VCaP (cell line): ENCODE results near the gene XRRA1.
"Not testable (repeated sequence)": the region's sequence is repeated elsewhere in the genome, so short reads cannot be mapped to it uniquely, and the experiment has no call there.

Experiments used
- H3K27ac ChIP-seq: fragments of 450-650 bp; 2 replicates; pipeline ENCODE4 v1.5.1; 2017
- TF ChIP-seq, protein P1 (sequence below): fragments of 450-650 bp; conservative IDR thresholded peaks from 2 replicates; pipeline ENCODE4 v1.5.1; 2017; ENCODE audit warnings: mild to moderate bottlenecking, moderate library complexity

The XRRA1 gene

DNA sequence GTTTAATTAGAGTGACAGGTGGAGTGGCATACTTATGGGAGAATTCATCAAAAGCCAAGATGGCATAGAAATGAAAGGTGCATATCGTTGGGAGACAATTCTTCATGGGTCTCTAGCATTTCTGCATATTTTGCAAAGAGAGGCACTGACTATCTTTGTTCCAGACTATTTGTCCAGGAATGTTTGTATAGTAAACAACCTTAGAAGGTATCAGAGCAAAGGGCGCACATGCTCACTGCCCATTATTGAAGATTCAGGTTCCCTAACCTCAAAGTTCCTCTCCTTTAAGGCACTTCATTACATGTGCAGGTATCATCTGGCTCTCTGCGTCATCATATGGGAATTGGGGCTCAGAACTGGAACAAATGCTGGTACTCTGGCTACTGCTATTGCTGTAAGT lies 35.2 kb upstream of the XRRA1 start:
- TF ChIP-seq, protein P1, sequence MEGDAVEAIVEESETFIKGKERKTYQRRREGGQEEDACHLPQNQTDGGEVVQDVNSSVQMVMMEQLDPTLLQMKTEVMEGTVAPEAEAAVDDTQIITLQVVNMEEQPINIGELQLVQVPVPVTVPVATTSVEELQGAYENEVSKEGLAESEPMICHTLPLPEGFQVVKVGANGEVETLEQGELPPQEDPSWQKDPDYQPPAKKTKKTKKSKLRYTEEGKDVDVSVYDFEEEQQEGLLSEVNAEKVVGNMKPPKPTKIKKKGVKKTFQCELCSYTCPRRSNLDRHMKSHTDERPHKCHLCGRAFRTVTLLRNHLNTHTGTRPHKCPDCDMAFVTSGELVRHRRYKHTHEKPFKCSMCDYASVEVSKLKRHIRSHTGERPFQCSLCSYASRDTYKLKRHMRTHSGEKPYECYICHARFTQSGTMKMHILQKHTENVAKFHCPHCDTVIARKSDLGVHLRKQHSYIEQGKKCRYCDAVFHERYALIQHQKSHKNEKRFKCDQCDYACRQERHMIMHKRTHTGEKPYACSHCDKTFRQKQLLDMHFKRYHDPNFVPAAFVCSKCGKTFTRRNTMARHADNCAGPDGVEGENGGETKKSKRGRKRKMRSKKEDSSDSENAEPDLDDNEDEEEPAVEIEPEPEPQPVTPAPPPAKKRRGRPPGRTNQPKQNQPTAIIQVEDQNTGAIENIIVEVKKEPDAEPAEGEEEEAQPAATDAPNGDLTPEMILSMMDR: no peak
- H3K27ac ChIP-seq: peak overlapping the region; percentile 81

GRCh38 chr11:74981888-74982287 lies 33.0 kb upstream of the XRRA1 start:
- TF ChIP-seq, protein P1: no peak

DNA sequence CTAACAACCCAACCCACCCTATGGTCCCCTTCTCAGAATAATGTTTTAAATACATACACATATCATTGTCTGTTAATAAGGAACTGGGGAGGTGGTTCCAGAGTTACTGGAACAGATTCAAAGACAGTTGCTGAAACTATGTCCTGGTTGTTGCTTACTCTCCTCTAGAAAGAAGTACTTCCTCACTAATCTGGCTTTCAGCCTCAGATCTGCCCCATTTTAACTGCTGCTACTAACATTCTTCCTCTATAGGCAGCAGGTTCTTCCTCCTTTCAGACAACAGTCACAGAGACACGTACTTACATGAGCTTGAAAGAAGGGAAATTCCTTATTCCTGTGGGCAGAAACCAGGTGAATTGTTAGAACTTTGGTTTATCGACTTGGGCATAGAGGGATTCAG lies 31.7 kb upstream of the XRRA1 start:
- H3K27ac ChIP-seq: no peak overlapping the region; the same call in 1 of the 2 replicates
- TF ChIP-seq, protein P1: no peak

More at GRCh38 chr11:74981888-74982287, 33.0 kb upstream of the XRRA1 start:
- peak overlapping the region; percentile 81 for H3K27ac ChIP-seq

GRCh38 chr11:74978041-74978440 lies 29.1 kb upstream of the XRRA1 start:
- TF ChIP-seq, protein P1: no peak
- no peak overlapping the region for H3K27ac ChIP-seq

GRCh38 chr11:74971424-74971823 lies 22.5 kb upstream of the XRRA1 start:
- no peak overlapping the region for H3K27ac ChIP-seq
- TF ChIP-seq, protein P1: no peak

- H3K27ac ChIP-seq: no peak overlapping the region
- TF ChIP-seq, protein P1: no peak
Observed at GRCh38 chr11:74970852-74971395, 22.0 kb upstream of the XRRA1 start.

GRCh38 chr11:74966651-74967050 lies 17.8 kb upstream of the XRRA1 start:
- TF ChIP-seq, protein P1: no peak

GRCh38 chr11:74960128-74960527 lies 11.2 kb upstream of the XRRA1 start:
- not testable (repeated sequence) for H3K27ac ChIP-seq

More at GRCh38 chr11:74966651-74967050, 17.8 kb upstream of the XRRA1 start:
- no peak overlapping the region for H3K27ac ChIP-seq
